HepG2 (cell line): ENCODE data around the gene ODAD4. TPM values are rescaled to one million over a fixed set of nuclear protein-coding genes. Genes with fewer than 3 reads are reported as not detected.
A peak's percentile ranks its signal among the peaks of the same experiment; 100 is the strongest.

Experiments
- DR1 ChIP-seq: sonication (generic); formaldehyde crosslinking; IDR thresholded peaks from 2 replicates; pipeline ENCODE4 v1.8.0; 2021; ENCODE audit warnings: mild to moderate bottlenecking, missing genetic modification reagents, inconsistent platforms
- KDM3A ChIP-seq: IDR thresholded peaks from 2 replicates; pipeline ENCODE4 v1.6.1; 2018; ENCODE audit warnings: low read depth, missing compliant biosample characterization
- MEIS2 ChIP-seq: sonication (generic); formaldehyde crosslinking; IDR thresholded peaks from 2 replicates; pipeline ENCODE4 v1.9.0; 2021; ENCODE audit warnings: mild to moderate bottlenecking, missing genetic modification reagents
- MLXIP ChIP-seq: sonication (generic); formaldehyde crosslinking; IDR thresholded peaks from 2 replicates; pipeline ENCODE4 v1.9.0; 2021; ENCODE audit warnings: missing genetic modification reagents, borderline replicate concordance
- MTA3 ChIP-seq: sonication (generic); formaldehyde crosslinking; IDR thresholded peaks from 2 replicates; pipeline ENCODE4 v1.4.0; 2020; ENCODE audit warnings: missing genetic modification reagents
- NFIB ChIP-seq: sonication (generic); formaldehyde crosslinking; IDR thresholded peaks from 2 replicates; pipeline ENCODE4 v1.9.0; 2021; ENCODE audit warnings: missing genetic modification reagents, mild to moderate bottlenecking, borderline replicate concordance
- NONO ChIP-seq, 2 experiments: fragments of 450-650 bp in 1 of 2; sonication (generic) in 1 of 2; formaldehyde crosslinking in 1 of 2; IDR thresholded peaks in 1 of 2; conservative IDR thresholded peaks in 1 of 2; 2 replicates each; pipeline versions ENCODE4 v1.6.1 to v1.8.0; 2017 to 2022; ENCODE audit warnings: mild to moderate bottlenecking in 1 of 2, missing genetic modification reagents in 1 of 2, moderate library complexity in 1 of 2
- POLR2AphosphoS5 ChIP-seq: IDR thresholded peaks from 2 replicates; pipeline ENCODE4 v1.6.1; 2012; ENCODE audit warnings: low read depth, low read length
- RAD51 ChIP-seq: fragments of 450-650 bp; IDR thresholded peaks from 2 replicates; pipeline ENCODE4 v1.6.1; 2016; ENCODE audit warnings: borderline replicate concordance
- RFX1 ChIP-seq: fragments of 450-650 bp; IDR thresholded peaks from 2 replicates; pipeline ENCODE4 v1.6.1; 2017
- SALL1 ChIP-seq: sonication (generic); formaldehyde crosslinking; IDR thresholded peaks from 2 replicates; pipeline ENCODE4 v1.8.0; 2022; ENCODE audit warnings: mild to moderate bottlenecking, missing genetic modification reagents
- STAG1 ChIP-seq: sonication (generic); formaldehyde crosslinking; IDR thresholded peaks from 2 replicates; pipeline ENCODE4 v1.4.0; 2020; ENCODE audit warnings: missing genetic modification reagents
- TARDBP ChIP-seq: sonication (generic); formaldehyde crosslinking; IDR thresholded peaks from 2 replicates; pipeline ENCODE4 v1.8.0; 2022; ENCODE audit warnings: mild to moderate bottlenecking, missing genetic modification reagents
- ZNF451 ChIP-seq: sonication (generic); formaldehyde crosslinking; IDR thresholded peaks from 2 replicates; pipeline ENCODE4 v1.5.0; 2020; ENCODE audit warnings: mild to moderate bottlenecking, missing genetic modification reagents
- ZNF501 ChIP-seq: sonication (generic); formaldehyde crosslinking; IDR thresholded peaks from 2 replicates; pipeline ENCODE4 v1.5.1; 2020; ENCODE audit warnings: mild to moderate bottlenecking, moderate library complexity, missing genetic modification reagents
- ZNF577 ChIP-seq: sonication (generic); formaldehyde crosslinking; IDR thresholded peaks from 2 replicates; pipeline ENCODE4 v1.4.0; 2020; ENCODE audit warnings: mild to moderate bottlenecking, low read depth, missing genetic modification reagents, borderline replicate concordance
- ZNF605 ChIP-seq: sonication (generic); formaldehyde crosslinking; IDR thresholded peaks from 2 replicates; pipeline ENCODE4 v1.8.0; 2022; ENCODE audit warnings: mild to moderate bottlenecking, missing genetic modification reagents
- ZNF639 ChIP-seq: conservative IDR thresholded peaks from 2 replicates; pipeline ENCODE4 v1.6.1; 2018; ENCODE audit warnings: missing genetic modification reagents
- ZNF652 ChIP-seq: IDR thresholded peaks from 2 replicates; pipeline ENCODE4 v1.6.1; 2016; ENCODE audit warnings: low read depth, borderline replicate concordance
- polyA plus RNA-seq, 8 experiments: library from polyadenylated mRNA; depleted of rRNA in 3 of 8; stranded (reverse) in 7 of 8; unstranded in 1 of 8; fragments of >200 nt; fragmentation: Illumina TruSeq in 4 of 8; extraction: Trizol in 4 of 8; gene quantifications; 2 replicates each; pipeline versions ENCODE4 v1.2.1 to v1.2.3, GENCODE V29; 2011 to 2016; ENCODE audit warnings: low read depth in 4 of 8, missing spikeins in 1 of 8, mixed read lengths in 1 of 8; ENCODE audit not compliant: insufficient read depth in 1 of 8
- total RNA-seq, 5 experiments: library from RNA; depleted of rRNA; stranded (reverse); fragments of >200 nt; fragmentation: Illumina TruSeq; extraction: Trizol; gene quantifications; 2 replicates each; pipeline ENCODE4 v1.2.3, GENCODE V29; 2016; ENCODE audit warnings: low read depth in 1 of 5
- TF ChIP-seq, protein P1 (sequence below): sonication (generic); formaldehyde crosslinking; IDR thresholded peaks from 2 replicates; pipeline ENCODE4 v1.8.0; 2022; ENCODE audit warnings: mild to moderate bottlenecking, missing genetic modification reagents; ENCODE audit not compliant: insufficient replicate concordance
- TF ChIP-seq, protein P2 (sequence below): sonication (generic); formaldehyde crosslinking; IDR thresholded peaks from 2 replicates; pipeline ENCODE4 v1.4.0; 2020; ENCODE audit warnings: missing genetic modification reagents
- TF ChIP-seq, protein P3 (sequence below): sonication (generic); formaldehyde crosslinking; IDR thresholded peaks from 2 replicates; pipeline ENCODE4 v1.4.0; 2020; ENCODE audit warnings: missing genetic modification reagents; ENCODE audit errors: not compliant biosample characterization

The ODAD4 gene
- total and polyA plus RNA-seq, 2 of the 13 experiments (the other 11 are each of a cell fraction or from before 2014, with no cell fraction given) = 0.48 to 0.53 TPM

DNA sequence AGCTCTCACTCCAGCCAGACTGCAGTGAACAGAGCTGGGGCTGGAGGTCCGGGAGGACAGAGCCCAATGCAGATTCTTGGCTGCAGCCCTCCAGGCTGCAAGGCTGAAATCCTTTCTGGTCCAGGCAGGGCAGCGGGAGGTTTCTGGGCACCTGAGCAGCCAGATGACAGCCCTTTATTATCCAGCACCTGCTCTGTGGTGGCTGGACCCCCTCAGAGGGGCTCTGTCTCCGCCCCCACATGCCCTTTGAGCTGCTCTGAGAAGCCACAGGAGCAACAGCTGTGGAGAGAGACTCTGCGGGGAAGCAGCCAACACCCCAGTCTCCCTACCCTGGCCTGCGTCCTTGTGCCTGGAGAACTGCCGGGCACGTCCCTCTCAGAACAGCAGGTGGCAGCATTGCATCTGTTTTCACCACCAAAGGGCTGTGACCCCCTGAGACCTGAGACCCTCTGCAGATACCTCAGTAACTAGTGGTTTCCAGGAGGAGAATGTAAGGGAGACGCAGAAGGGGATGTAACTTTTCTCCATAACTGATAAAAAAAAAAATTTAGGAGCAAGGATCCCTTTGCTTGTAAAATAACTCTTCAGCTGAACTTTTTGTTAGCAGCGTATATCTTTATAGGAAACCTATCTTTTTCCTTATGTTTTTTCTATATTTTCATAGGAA is 32.5 kb downstream of the ODAD4 start (continued):
- TF ChIP-seq, protein P1, sequence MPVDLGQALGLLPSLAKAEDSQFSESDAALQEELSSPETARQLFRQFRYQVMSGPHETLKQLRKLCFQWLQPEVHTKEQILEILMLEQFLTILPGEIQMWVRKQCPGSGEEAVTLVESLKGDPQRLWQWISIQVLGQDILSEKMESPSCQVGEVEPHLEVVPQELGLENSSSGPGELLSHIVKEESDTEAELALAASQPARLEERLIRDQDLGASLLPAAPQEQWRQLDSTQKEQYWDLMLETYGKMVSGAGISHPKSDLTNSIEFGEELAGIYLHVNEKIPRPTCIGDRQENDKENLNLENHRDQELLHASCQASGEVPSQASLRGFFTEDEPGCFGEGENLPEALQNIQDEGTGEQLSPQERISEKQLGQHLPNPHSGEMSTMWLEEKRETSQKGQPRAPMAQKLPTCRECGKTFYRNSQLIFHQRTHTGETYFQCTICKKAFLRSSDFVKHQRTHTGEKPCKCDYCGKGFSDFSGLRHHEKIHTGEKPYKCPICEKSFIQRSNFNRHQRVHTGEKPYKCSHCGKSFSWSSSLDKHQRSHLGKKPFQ (CRISPR knock-in tag) = no peak
- no peak for TF ChIP-seq TARDBP
- no peak for TF ChIP-seq ZNF652 (CRISPR knock-in tag)
- TF ChIP-seq ZNF577 = no peak
- TF ChIP-seq, protein P2, sequence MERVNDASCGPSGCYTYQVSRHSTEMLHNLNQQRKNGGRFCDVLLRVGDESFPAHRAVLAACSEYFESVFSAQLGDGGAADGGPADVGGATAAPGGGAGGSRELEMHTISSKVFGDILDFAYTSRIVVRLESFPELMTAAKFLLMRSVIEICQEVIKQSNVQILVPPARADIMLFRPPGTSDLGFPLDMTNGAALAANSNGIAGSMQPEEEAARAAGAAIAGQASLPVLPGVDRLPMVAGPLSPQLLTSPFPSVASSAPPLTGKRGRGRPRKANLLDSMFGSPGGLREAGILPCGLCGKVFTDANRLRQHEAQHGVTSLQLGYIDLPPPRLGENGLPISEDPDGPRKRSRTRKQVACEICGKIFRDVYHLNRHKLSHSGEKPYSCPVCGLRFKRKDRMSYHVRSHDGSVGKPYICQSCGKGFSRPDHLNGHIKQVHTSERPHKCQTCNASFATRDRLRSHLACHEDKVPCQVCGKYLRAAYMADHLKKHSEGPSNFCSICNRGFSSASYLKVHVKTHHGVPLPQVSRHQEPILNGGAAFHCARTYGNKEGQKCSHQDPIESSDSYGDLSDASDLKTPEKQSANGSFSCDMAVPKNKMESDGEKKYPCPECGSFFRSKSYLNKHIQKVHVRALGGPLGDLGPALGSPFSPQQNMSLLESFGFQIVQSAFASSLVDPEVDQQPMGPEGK (CRISPR knock-in tag) = 0 out of 2 replicates have a peak, but pooled peaks have one; percentile 19
- peak; percentile 43; the same call in 1 of the 2 replicates for TF ChIP-seq ZNF501 (CRISPR knock-in tag)
- no peak for TF ChIP-seq MEIS2
- no peak for TF ChIP-seq DR1 (CRISPR knock-in tag)
- TF ChIP-seq MLXIP (CRISPR knock-in tag) = no peak
- peak; percentile 67; the same call in 1 of the 2 replicates for TF ChIP-seq KDM3A (CRISPR knock-in tag)
- TF ChIP-seq NFIB = no peak
- no peak for TF ChIP-seq ZNF451 (CRISPR knock-in tag)
- TF ChIP-seq RAD51 = no peak
- TF ChIP-seq MTA3 (CRISPR knock-in tag) = no peak
- TF ChIP-seq STAG1 (CRISPR knock-in tag) = peak; percentile 96
- TF ChIP-seq ZNF639 (CRISPR knock-in tag) = no peak
- TF ChIP-seq NONO (IDR thresholded peaks at IDR 0.05) = no peak
- no peak; the same call in 1 of the 2 replicates for TF ChIP-seq NONO (CRISPR knock-in tag; conservative IDR thresholded peaks at IDR 0.05)
- peak; percentile 66; the same call in 1 of the 2 replicates for TF ChIP-seq ZNF605 (CRISPR knock-in tag)
- TF ChIP-seq, protein P3, sequence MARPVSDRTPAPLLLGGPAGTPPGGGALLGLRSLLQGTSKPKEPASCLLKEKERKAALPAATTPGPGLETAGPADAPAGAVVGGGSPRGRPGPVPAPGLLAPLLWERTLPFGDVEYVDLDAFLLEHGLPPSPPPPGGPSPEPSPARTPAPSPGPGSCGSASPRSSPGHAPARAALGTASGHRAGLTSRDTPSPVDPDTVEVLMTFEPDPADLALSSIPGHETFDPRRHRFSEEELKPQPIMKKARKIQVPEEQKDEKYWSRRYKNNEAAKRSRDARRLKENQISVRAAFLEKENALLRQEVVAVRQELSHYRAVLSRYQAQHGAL (CRISPR knock-in tag) = no peak
- no peak for TF ChIP-seq RFX1
- TF ChIP-seq POLR2AphosphoS5 = no peak
- peak; percentile 25; the same call in 1 of the 2 replicates for TF ChIP-seq SALL1 (CRISPR knock-in tag)
